GM12878 (cell line): ENCODE data around the gene CENPX. TPM values are rescaled to one million over a fixed set of nuclear protein-coding genes. Genes with fewer than 3 reads are reported as not detected.
A peak's percentile ranks its signal among the peaks of the same experiment; 100 is the strongest.

Source experiments
- ATAC-seq: fragments of 200-7000 bp; cut with Tn5 transposase; 3 replicates; pipeline ENCODE4 v1.9.1; 2020; ENCODE audit warnings: mild to moderate bottlenecking, moderate library complexity
- BruUV-seq: library from RNA; stranded (reverse); fragments of 400-500 nt; replicated peaks from 2 replicates; lab custom pipeline; 2021; lab: Mats Ljungman, UMichigan
- CTCF ChIA-PET: fragments of 300-600 bp; sonication (Branson Sonifier 250); formaldehyde crosslinking; extraction: SDS; loops from one replicate; lab custom pipeline; 2021; ENCODE audit warnings: inconsistent platforms; lab: Yijun Ruan, JAX
- POLR2A ChIA-PET: fragments of 350-600 bp; formaldehyde crosslinking; extraction: SDS; loops from one replicate; lab custom pipeline; 2021; ENCODE audit warnings: inconsistent platforms; lab: Charles Lee
- RAD21 ChIA-PET: fragments of 300-600 bp; sonication (Branson Sonifier 250); formaldehyde crosslinking; loops from one replicate; lab custom pipeline; 2023; ENCODE audit warnings: antibody characterized with exemption; ENCODE audit not compliant: unreplicated experiment; lab: Charles Lee
- SMC1A ChIA-PET: fragments of 300-600 bp; sonication (Branson Sonifier 250); formaldehyde crosslinking; loops from one replicate; lab custom pipeline; 2023; ENCODE audit not compliant: unreplicated experiment, uncharacterized antibody; lab: Charles Lee
- DNase-seq: peaks from one replicate; pipeline ENCODE4 v3.0.0-alpha.2; 2011; ENCODE audit warnings: low read depth, low spot score
- FAIRE-seq: peaks from 3 replicates; lab custom pipeline; 2011; peaks lifted over from hg19 to GRCh38; lab: Jason Lieb, UNC
- H2AFZ ChIP-seq: 2 replicates; pipeline ENCODE4 v1.6.0; 2011; ENCODE audit warnings: low read depth, low read length, control low read depth; ENCODE audit not compliant: control insufficient read depth
- H3K27ac ChIP-seq: 2 replicates; pipeline ENCODE4 v1.5.1; 2011; ENCODE audit warnings: control low read depth; ENCODE audit not compliant: control insufficient read depth, insufficient read depth
- H3K27me3 ChIP-seq, 2 experiments: replicated peaks in 1 of 2; 2 replicates each; pipeline versions ENCODE4 v1.6.0 to v1.6.1; 2011; ENCODE audit warnings: low read length in 1 of 2; ENCODE audit not compliant: control insufficient read depth in 2 of 2, insufficient read depth in 2 of 2
- H3K36me3 ChIP-seq, 2 experiments: 2 replicates each; pipeline ENCODE4 v1.5.1; 2011; ENCODE audit warnings: low read length in 1 of 2; ENCODE audit not compliant: control insufficient read depth in 2 of 2, insufficient read depth in 2 of 2
- H3K4me1 ChIP-seq: 2 replicates; pipeline ENCODE4 v1.6.1; 2011; ENCODE audit warnings: mild to moderate bottlenecking, low read length, moderate library complexity, mixed read lengths; ENCODE audit not compliant: control insufficient read depth, insufficient read depth
- H3K4me2 ChIP-seq: 2 replicates; pipeline ENCODE4 v1.6.0; 2011; ENCODE audit warnings: control low read depth; ENCODE audit not compliant: control insufficient read depth, insufficient read depth
- H3K4me3 ChIP-seq: fragments of 200-600 bp; sonication (generic); 2 replicates; pipeline ENCODE4 v1.5.1; 2016
- H3K79me2 ChIP-seq: 2 replicates; pipeline ENCODE4 v1.6.0; 2011; ENCODE audit warnings: low read length; ENCODE audit not compliant: control insufficient read depth, insufficient read depth
- H3K9ac ChIP-seq: 2 replicates; pipeline ENCODE4 v1.8.0; 2011; ENCODE audit warnings: low read length, control low read depth, mixed read lengths; ENCODE audit not compliant: control insufficient read depth, insufficient read depth
- H3K9me3 ChIP-seq: replicated peaks from 3 replicates; pipeline ENCODE4 v1.5.1; 2011; ENCODE audit warnings: mild to moderate bottlenecking, low read length; ENCODE audit not compliant: control insufficient read depth, insufficient read depth
- H4K20me1 ChIP-seq: 2 replicates; pipeline ENCODE4 v1.6.0; 2011; ENCODE audit not compliant: control insufficient read depth, insufficient read depth
- BMI1 ChIP-seq: fragments of 450-650 bp; IDR thresholded peaks from 2 replicates; pipeline ENCODE4 v1.6.1; 2016; ENCODE audit warnings: mild to moderate bottlenecking, moderate library complexity, borderline replicate concordance
- DPF2 ChIP-seq: fragments of 450-650 bp; IDR thresholded peaks from 2 replicates; pipeline ENCODE4 v1.6.1; 2017; ENCODE audit warnings: mild to moderate bottlenecking
- E2F8 ChIP-seq: fragments of 450-650 bp; IDR thresholded peaks from 2 replicates; pipeline ENCODE4 v1.6.1; 2018; ENCODE audit warnings: mild to moderate bottlenecking, low read depth, moderate library complexity; ENCODE audit not compliant: partially characterized antibody
- MAX ChIP-seq: IDR thresholded peaks from 2 replicates; pipeline ENCODE4 v1.6.1; 2012; ENCODE audit warnings: low read depth, low read length, improper control_type of control experiment
- POLR2A ChIP-seq: IDR thresholded peaks from 2 replicates; pipeline ENCODE4 v1.6.1; 2011; ENCODE audit warnings: low read depth, mild to moderate bottlenecking, low read length
- SIX5 ChIP-seq: IDR thresholded peaks from 2 replicates; pipeline ENCODE4 v1.6.1; 2011; ENCODE audit warnings: mild to moderate bottlenecking, low read depth, low read length, moderate library complexity; ENCODE audit not compliant: severe bottlenecking
- SMC3 ChIP-seq: IDR thresholded peaks from 2 replicates; pipeline ENCODE4 v1.6.1; 2011; ENCODE audit warnings: low read length, improper control_type of control experiment, borderline replicate concordance
- TCF12 ChIP-seq: IDR thresholded peaks from 2 replicates; pipeline ENCODE4 v1.6.1; 2011; ENCODE audit warnings: low read depth, mild to moderate bottlenecking, low read length
- WGBS: methylation state at CpG from one replicate; pipeline ENCODE4 v1.1.6; 2016; ENCODE audit warnings: low lambda C conversion rate; ENCODE audit not compliant: insufficient replicate concordance, insufficient coverage; ENCODE audit errors: missing lambda C conversion rate; 5-methylcytosine and 5-hydroxymethylcytosine counted together
- in situ Hi-C: fragments of 300-500 bp; cut with MboI; formaldehyde crosslinking; loops from 9 replicates; pipeline ENCODE4 v1.14.3; 2018; ENCODE audit warnings: mixed read lengths
- intact Hi-C: fragments of 100-400 bp; cut with micrococcal nuclease; formaldehyde crosslinking; loops from one replicate; pipeline ENCODE4 v1.14.2; 2022; ENCODE audit not compliant: unreplicated experiment
- polyA plus RNA-seq, 11 experiments: library from polyadenylated mRNA; depleted of rRNA in 4 of 11; unstranded in 6 of 11; stranded (reverse) in 5 of 11; fragments of >200 nt; fragmentation: Nextera tagmentation in 4 of 11; fragmentation: Illumina TruSeq in 1 of 11; extraction: Ambion mirVana in 4 of 11; extraction: Trizol in 1 of 11; gene quantifications; 1 replicate in 1 of 11; 2 replicates in 10 of 11; pipeline versions ENCODE4 v1.2.1 to v1.2.3, GENCODE V29; 2011 to 2016; ENCODE audit warnings: inconsistent platforms in 2 of 11, missing spikeins in 2 of 11, low read depth in 1 of 11
- total RNA-seq, 4 experiments: library from RNA; depleted of rRNA in 3 of 4; stranded (reverse); fragments of >200 nt in 3 of 4; fragmentation: Illumina TruSeq in 1 of 4; extraction: Trizol in 1 of 4; gene quantifications; 2 replicates each; pipeline versions ENCODE4 v1.2.1 to v1.2.3, GENCODE V29; 2013 to 2021

Gene CENPX
- total and polyA plus RNA-seq, 10 of the 15 experiments (the other 5 are each of a cell fraction or from before 2014, with no cell fraction given), result 11.7 to 182 (median 71.9) TPM

GRCh38 chr17:82001571-82002056, 21.1 kb downstream of the CENPX start:
- in situ Hi-C loops, result no loop called here
- no peak overlapping the region for H3K4me2 ChIP-seq
- no peaks in the 10 kb centered on the region for H3K79me2 ChIP-seq
- no peak overlapping the region for H2AFZ ChIP-seq
- WGBS, result 77% methylated on average over 17 of the region's 17 CpGs
- intact Hi-C loops, result no loop called here
- FAIRE-seq (no peak), ATAC-seq (no peak), DNase-seq (no peak)
- ChIA-PET RAD21 (interaction anchor here (0.7 kb wide), 1 partner anchor 197 kb away, joined by 3 read pairs; no protein-coding TSS in a partner anchor), CTCF (no interaction called here), POLR2A (no interaction called here), SMC1A (no interaction called here)
- H3K27ac ChIP-seq, result no peak overlapping the region
- no TSS peak for BruUV-seq
- H3K9ac ChIP-seq, result no peak overlapping the region
- H3K27me3 ChIP-seq, result no peaks in the 10 kb centered on the region
- no peak for TF ChIP-seq MAX
- no peak for TF ChIP-seq BMI1
- no peak for TF ChIP-seq DPF2
- TF ChIP-seq TCF12, result no peak
- TF ChIP-seq SIX5, result no peak
- H4K20me1 ChIP-seq, result no peaks in the 10 kb centered on the region
- no peak overlapping the region for H3K4me3 ChIP-seq
- H3K9me3 ChIP-seq, result no peaks in the 10 kb centered on the region
- H3K4me1 ChIP-seq, result no peaks in the 10 kb centered on the region
- peaks cover 0 to 3% of the 10 kb centered on the region in 2 experiments; a peak in 2 of 4 replicates for H3K36me3 ChIP-seq

- FAIRE-seq (no peak), ATAC-seq (no peak), DNase-seq (no peak)
- ChIA-PET POLR2A (no interaction called here), CTCF (no interaction called here), RAD21 (interaction anchor here (0.7 kb wide), 1 partner anchor 197 kb away, joined by 3 read pairs; no protein-coding TSS in a partner anchor), SMC1A (no interaction called here)
- in situ Hi-C loops, result no loop called here
- H3K27ac ChIP-seq, result no peak overlapping the region
- H3K9ac ChIP-seq, result no peak overlapping the region
- no peaks in the 10 kb centered on the region for H3K27me3 ChIP-seq
- no peak overlapping the region for H3K4me2 ChIP-seq
- BruUV-seq, result no TSS peak
- 86% methylated on average over 30 of the region's 32 CpGs for WGBS
- H4K20me1 ChIP-seq, result no peaks in the 10 kb centered on the region
- no peaks in the 10 kb centered on the region for H3K79me2 ChIP-seq
- H2AFZ ChIP-seq, result no peak overlapping the region
- TF ChIP-seq BMI1 (no peak), SMC3 (no peak), POLR2A (0 out of 2 replicates have a peak, but pooled peaks have one; percentile 15), E2F8 (no peak)
- H3K36me3 ChIP-seq, result peaks cover 0 to 3% of the 10 kb centered on the region in 2 experiments; a peak in 2 of 4 replicates
- no peaks in the 10 kb centered on the region for H3K9me3 ChIP-seq
- H3K4me3 ChIP-seq, result no peak overlapping the region
- intact Hi-C loops, result no loop called here
- H3K4me1 ChIP-seq, result no peaks in the 10 kb centered on the region
These were observed 21.7 kb downstream of the CENPX start for GRCh38 chr17:82000803-82001570.
